GM18508 (cell line): ENCODE data around the gene CREB5.

Experiments
- ATAC-seq: cut with Tn5 transposase; IDR thresholded peaks from one replicate; pipeline ENCODE4 v1.9.1; 2021; ENCODE audit warnings: moderate number of reproducible peaks; ENCODE audit not compliant: insufficient read depth, unreplicated experiment

CREB5 gene

DNA sequence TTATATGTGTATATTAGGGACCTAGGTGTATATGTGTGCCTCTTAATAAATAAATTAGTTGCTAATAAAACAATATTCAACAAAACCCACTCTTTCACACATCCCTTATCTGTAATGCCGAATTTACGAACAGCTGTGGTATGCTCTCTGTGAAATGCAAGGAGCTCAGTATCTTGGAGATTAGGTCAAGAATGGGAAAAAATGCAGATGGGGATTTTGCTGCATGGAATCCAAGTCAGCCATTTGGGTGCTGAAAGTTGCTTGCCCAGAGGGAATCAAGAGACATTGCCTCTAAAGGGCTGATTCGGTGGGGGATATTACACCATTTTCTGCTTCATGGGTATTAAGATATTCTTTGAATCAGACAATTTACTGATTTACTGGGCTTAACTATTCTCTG, 93.5 kb downstream of the CREB5 start:
- no peak for ATAC-seq

GRCh38 chr7:28507525-28508282, 95.4 kb downstream of the CREB5 start:
- ATAC-seq = no peak

GRCh38 chr7:28509251-28510025, 97.1 kb downstream of the CREB5 start:
- ATAC-seq = no peak

DNA sequence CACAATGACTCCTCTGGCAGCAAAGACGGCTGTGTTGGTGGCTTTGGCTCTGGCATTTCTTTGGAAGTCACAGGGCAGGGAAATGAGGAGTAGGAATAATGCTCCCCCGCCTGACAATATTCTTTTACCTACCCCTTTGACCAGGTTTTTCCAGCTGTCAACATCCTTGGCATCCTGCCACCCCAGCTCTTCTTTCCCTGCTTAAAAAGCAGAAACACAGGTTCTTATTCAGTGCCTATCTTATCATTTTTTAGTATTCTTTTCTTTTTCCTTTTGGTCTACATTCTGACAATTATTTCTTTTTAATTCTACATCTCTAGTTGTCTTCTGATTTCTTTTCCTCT, 97.7 kb downstream of the CREB5 start:
- ATAC-seq = no peak

DNA sequence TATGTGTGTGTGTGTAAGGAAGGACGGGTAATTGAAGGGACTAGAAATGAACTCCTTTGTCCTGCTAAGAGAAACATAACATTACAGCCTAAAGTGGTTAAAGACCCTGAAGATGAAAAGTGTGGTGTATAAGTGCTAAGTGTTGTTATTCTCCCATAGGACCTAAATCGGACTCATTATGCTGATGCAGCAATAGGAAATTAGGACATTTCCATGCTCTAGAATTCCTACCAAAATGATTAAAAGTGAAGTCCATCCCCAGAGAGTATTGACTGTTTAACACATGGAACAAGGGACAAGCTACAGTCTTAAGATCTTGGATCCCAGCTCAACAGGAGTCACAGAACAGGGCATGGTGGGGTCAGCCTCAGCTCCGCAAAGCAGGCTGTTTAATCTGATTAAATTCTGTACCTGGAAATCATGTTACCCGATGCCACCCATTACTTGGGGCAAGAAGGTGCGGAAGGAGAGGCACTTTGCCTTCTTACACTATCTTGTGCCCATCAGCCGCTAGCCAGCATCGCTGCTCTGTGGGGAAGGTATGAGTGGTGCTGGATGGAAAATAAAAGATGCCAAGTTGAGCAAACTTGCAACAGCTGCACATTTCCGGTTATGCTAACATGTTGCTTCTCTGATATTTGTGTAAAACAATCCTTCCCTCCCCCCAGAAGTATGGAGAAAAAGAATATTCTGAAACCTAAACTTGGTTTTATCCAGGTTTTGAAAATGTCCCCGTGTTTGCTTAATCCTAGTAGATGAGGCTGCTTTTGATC, 100.5 kb downstream of the CREB5 start:
- ATAC-seq = no peak

- ATAC-seq = no peak
Observed at GRCh38 chr7:28516390-28517172, 104.3 kb downstream of the CREB5 start.

DNA sequence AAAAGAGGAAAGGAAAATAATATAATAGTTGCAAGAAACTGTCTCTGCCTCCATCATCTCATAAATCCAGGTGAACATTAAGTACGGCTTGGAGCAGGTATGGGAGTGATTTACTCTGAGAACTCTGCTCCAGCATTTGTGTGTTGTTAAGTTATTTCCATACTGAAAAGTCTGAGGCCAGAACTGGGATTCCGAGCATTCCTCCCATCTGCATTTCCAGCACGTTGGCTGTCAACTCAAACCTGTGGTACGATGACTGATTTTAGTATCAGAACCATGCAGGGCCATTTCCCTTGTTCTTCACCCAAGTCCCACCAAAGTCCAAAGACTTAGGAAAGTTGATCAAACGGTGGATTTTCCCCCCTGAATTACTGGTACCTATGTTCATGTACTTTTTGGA, 104.9 kb downstream of the CREB5 start:
- ATAC-seq = no peak

- no peak for ATAC-seq
Observed at GRCh38 chr7:28517606-28518005, 105.3 kb downstream of the CREB5 start.

GRCh38 chr7:28520074-28521015, 108.0 kb downstream of the CREB5 start:
- ATAC-seq = no peak

GRCh38 chr7:28524978-28525377, 112.7 kb downstream of the CREB5 start:
- ATAC-seq = no peak

DNA sequence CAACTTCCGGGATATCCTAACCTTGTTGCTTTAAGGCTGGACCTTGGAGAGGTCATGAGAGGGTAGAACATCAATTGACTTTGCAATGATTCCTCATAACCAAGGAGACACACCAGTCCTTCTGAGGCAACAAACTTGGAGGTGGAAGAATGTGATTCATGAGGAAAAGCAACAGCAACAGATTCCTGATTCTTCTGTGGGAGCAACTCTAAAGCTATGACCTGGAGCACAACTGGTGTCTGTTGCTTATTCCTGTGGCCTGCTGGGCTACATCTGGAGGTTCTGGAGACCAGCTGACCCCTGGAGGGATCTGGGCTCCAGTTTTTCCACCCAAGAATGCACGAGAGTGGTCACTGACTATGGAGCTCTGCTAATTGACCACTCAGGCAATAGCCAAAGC, 116.6 kb downstream of the CREB5 start:
- no peak for ATAC-seq

DNA sequence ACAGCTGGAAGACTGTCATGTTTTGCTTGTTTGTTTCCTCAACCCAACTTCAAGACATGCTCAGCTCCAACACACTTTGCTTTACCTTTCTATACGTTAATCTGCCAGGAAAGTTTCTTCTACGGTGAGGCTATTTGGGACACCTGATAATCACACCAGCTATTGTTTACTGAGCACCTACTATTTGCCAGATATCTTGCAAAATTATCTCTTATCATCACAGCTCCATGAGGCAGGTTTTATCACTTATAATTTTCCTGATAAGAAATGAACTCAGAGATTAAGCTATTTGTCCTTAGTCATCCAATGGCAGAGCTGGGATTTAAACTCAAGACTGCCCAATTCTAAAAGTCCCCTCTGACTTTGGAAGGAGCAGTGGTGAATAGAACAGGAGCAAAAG, 117.4 kb downstream of the CREB5 start:
- ATAC-seq = no peak

DNA sequence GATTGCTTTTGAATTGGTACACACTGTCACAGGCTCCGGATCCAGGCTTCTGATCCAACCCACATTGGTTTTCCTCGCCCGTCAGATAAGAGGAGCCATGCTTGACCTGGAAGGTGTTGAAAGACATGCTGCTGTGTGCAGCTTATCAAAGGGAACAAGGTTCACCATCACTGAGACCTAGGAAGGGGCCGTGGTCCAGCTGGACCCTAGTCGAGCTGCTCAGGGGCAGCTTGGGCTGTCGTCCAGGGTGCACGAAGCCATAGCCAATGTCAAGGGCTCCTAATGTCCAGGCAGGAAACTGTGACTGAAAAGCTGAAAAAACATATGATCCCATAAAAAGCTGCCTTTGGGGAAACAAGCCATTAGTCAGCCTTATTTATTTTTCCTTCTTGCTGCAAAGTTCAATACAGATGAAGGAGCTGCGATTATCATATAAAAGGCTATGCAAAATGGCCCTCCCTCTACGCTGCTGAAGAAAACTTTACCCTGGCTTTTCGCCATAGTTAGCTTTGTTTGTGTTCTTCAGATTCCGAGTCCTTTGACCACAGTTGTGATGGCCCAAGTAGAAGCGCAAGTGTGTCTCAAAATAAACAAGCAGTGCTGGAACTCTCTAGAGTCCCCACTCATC, 118.0 kb downstream of the CREB5 start:
- no peak for ATAC-seq

DNA sequence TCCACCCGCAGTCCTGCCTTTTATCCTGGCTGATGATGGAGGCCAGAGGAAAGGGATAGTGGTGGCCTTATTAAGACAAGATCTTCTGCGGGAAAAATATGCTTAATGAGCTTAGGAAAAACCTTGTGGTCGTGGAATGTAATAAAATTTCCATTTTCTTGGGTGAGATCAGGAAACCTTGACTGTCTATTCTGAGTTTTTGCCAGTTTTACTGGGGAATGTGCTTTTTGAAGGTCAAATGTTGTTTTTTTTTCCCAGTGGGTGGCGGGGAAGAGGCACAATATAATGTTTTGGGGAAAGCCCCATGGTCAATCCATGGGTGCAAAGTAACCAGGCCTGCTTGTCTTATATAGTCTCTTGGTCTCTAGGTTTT, 118.5 kb downstream of the CREB5 start:
- no peak for ATAC-seq

DNA sequence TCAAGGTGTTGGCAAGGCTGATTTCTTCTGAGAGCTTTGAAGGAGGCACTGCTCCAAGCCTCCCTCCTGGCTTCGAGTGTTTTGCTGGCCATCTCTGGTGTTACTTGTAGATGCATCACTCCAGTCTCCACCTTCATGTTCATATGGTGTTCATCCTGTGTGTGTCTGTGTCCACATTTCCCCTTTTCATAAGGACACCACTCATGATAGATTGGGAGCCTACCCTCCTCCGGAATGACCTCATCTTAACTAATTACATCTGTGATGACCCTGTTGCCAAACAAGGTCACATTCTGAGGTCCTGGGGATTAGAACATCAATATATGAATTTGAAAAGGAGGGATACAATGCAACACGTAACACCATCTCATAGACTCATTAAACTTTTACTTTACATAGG, 119.0 kb downstream of the CREB5 start:
- no peak for ATAC-seq

GRCh38 chr7:28532181-28532580, 119.9 kb downstream of the CREB5 start:
- ATAC-seq = no peak

DNA sequence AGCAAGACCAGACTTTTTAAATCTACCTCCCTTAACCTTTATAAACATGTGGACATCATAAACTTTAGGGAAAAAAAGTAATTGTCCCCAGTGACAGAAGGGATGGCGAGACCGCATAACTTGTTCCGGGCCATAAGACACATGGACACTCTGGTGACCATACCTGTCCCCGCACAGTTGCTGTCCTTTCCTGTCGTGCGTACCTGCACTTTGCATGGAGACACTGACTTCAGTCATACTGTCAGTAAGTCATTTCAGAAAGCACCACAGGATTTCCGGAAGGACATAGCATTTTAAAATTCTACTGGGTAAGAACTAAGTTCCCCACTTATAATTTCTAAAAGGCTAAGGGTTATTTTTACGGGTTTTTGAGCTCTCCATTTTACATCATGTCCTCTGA, 120.9 kb downstream of the CREB5 start:
- no peak for ATAC-seq

DNA sequence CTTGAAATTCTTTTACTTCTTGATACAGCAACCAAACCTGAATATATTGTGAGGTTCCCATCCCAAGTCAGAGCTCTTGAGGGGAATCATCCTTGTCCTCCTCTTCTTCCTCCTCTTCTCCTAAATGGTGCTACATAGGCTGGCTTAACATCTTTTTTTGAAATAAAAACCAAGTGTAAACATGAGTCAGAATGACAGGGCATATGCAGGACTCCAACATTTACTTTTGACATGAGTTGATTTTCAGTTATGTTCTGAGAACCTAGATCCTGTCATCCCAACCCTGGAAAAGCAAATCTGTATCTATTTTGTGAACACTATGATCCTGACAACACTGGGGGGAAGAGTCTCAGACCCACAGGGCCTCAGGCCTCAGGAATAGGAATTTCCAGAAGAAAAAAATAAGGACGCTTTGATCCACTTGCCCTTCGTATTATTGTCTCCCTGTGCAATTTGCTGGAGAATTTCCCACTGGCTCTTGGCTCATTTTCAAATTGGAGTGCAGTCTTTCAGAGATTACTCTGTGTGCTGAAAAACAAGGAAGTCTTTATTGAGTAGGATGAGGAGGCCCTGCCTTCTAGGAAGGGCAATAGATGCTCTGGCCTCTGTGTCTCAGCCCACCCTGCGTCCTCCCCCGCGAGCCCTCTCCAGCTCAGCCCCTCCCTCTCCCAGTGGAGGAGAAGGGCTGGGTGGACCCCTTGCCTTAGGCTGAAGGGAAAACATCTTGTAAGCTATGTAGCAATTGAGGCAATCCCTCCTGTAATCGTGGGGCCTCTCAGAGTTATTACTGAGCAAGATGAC, 121.6 kb downstream of the CREB5 start:
- no peak for ATAC-seq
